Measurements from ENCODE around the gene PDE6B.

- TF ChIP-seq CTCF (conservative IDR thresholded peaks at IDR 0.05 in 1 of 2, IDR thresholded peaks at IDR 0.05 in 1 of 2; ENCODE audit: extremely low read depth in 1 of 2, insufficient read depth in 1 of 2, low read depth in 1 of 2, low read length in 2 of 2) (no peak), EZH2 (IDR thresholded peaks at IDR 0.05; ENCODE audit: borderline replicate concordance, low read length) (no peak)
These were observed 74.6 kb downstream of the PDE6B start for GRCh38 chr4:699816-700580.
